Measurements from ENCODE around the gene NAPA.

- TF ChIP-seq CTCF (IDR thresholded peaks at IDR 0.05) (no peak), POLR2A (IDR thresholded peaks at IDR 0.05) (no peak)
Observed at GRCh38 chr19:47534628-47535027, 19.8 kb upstream of the NAPA start.
